Measurements from ENCODE around the gene CMC1.

DNA sequence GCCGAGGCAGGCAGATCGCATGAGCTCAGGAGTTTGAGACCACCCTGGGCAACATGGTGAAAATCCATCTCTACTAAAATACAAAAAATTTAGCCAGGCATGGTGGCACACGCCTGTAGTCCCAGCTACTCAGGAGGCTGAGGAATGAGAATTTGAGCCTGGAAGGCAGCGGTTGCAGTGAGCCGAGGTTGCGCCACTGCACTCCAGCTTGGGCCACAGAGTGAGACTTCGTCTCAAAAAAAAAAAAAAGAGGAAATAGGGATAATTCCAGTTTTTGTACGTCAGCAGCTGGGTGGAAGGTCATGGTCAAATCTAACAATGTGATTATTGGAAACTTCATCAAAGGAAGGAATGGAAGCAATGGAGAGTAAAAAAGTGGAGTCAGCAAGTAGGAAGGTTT, 3.1 kb downstream of the CMC1 start:
- no peak for TF ChIP-seq POLR2AphosphoS5 (IDR thresholded peaks at IDR 0.05; ENCODE audit: borderline replicate concordance, low read depth, low read length)
- TF ChIP-seq EZH2 (IDR thresholded peaks at IDR 0.05) = no peak
- no peak for TF ChIP-seq FOXP2 (optimal IDR thresholded peaks at IDR 0.05; ENCODE audit: control extremely low read depth, extremely low read length, insufficient read depth)
